SKM-1 (cell line): ENCODE data around the gene ANKDD1B.

Source experiments
- DNase-seq: peaks from one replicate; lab custom pipeline; 2025; ENCODE audit not compliant: unreplicated experiment; lab: John Stamatoyannopoulos, UW

The ANKDD1B gene

GRCh38 chr5:75616371-75616881 is 5.2 kb downstream of the ANKDD1B start:
- DNase-seq, result no peak

DNA sequence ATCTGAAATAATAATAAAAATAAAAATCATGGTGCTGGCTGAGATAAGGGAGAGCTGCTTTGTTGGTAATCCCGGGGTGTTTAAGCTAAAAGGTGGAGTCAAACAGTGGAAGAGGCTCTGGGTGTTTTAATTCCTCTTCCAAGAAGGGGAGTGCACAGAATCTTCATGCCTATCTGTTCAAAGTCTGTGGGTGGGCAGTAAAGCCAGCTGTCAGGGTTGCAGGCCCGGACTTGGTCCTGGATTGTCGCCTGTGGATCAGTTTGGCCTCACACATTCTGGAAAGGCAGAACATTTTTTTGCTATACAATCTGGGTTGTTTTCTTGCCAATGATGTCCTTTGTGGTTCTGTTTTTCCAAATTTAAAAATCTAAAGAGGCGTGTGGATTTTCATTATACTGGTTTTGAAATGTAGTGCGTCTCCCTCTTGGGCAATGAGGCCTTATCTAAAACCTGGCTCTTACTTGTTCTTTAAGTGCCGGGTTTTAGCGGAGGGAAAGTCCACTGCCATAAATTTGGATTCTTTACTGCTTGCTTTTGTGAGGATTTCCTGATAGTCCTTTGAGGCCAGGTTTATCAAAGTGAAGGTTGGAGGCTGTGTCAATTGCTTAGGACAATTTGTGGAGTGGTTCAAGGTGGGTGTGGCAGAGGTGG is 5.8 kb downstream of the ANKDD1B start:
- DNase-seq, result no peak

DNA sequence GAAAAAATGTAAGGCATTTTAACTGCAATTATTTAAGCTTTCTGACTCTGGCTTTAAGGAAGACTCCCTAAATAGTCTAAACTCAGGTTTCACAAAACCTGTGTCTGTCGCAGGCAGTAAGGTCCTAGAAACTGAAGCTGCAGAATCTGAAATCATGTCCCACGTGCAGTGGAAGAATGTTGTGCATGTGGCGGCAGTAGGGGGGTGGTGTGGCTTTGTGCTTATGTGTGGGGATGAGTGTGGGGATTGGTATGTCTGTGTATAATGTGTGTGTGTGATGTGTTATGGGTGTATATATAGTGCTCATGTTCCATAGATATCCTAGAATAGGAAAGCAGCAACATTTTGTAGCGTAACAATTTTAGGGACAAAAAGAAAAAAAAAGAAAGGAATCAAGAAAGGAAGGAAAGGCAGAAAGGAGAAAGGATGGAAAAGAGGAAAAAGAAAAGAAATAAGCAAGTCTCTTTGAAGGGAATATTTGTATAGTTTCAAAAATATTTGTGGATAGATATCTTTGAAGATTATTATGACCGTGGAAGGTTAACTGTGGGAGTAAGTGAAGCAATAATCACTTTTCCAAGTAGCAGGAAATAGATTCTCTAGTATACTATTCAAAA is 6.6 kb downstream of the ANKDD1B start:
- DNase-seq, result no peak

DNA sequence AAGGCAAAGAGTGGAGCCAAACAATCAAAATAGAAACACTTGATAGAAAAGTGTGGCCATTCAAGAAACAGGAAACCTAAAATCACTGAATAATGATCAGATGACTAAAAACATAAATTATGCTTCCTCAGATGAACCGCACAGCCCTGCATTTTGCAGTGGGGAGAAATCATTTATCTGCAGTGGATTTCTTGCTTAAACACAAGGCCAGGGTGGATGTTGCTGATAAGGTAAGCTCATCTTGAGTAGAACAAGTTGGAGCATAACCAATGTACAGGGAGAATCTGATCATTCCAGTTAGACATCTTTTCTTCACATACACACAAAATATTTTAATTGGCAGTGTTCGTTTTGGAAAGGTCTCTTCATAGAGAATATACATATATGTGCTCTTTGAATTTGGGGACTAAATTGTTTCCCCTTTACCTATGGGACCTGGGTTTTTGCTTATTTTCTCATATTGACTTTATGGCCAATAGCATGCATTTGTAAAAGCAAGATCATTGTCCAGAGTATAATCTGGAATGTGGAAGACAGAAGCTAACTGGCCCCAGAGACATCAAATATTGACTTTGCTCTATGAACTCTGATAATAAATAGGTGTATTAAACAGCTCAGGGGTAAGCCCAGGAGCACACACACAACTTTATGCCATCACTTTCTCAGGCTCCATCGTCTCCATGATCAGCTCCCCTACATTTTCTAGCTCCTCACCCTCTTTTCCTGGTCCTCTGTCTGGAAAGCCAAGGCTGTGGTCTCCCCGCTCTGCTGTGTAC is 9.1 kb downstream of the ANKDD1B start:
- DNase-seq, result no peak

GRCh38 chr5:75622564-75622963 is 11.3 kb downstream of the ANKDD1B start:
- DNase-seq, result no peak

GRCh38 chr5:75623846-75624245 is 12.6 kb downstream of the ANKDD1B start:
- no peak for DNase-seq

DNA sequence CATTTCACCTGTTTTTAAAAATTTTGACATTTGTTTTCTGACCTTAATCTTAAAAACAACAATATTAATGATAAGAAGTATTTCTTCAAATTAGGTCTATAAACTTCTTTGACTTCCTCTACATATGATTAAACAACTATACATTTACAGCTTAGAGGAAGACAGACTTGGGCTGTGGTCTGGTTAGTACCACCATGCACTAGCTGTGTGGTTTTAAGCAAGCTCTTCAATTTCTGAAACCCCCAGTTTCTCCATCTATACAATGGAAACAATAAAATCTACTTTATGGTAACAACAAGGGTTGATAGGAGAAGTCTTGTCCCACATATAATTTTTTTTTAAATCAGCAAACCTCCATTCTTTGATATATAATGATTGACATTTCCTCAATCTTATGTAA is 15.7 kb downstream of the ANKDD1B start:
- DNase-seq, result no peak

DNA sequence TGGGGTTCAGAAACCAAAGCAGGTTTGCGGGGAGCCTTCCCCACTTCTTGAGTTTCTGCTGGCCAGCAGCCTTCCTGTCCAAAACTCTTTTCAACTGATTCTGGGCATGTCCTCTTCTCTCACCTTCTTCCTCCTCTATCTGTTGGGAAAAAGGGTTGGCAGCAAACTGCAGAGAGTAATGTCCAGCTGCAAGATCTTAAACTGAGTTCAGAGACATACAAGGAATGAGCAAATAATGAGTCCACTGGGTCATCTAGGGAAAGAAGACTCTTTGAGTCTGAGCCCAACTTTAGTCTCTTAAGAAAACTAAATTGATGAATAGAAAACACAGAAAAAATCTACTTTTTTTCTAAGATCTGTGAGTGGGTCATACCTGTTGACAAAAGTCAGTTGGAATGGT is 16.5 kb downstream of the ANKDD1B start:
- no peak for DNase-seq

GRCh38 chr5:75630875-75631274 is 19.6 kb downstream of the ANKDD1B start:
- DNase-seq, result no peak

GRCh38 chr5:75632321-75632720 is 21.1 kb downstream of the ANKDD1B start:
- DNase-seq, result no peak

- no peak for DNase-seq
Observed at GRCh38 chr5:75637949-75638348, 26.7 kb downstream of the ANKDD1B start.

DNA sequence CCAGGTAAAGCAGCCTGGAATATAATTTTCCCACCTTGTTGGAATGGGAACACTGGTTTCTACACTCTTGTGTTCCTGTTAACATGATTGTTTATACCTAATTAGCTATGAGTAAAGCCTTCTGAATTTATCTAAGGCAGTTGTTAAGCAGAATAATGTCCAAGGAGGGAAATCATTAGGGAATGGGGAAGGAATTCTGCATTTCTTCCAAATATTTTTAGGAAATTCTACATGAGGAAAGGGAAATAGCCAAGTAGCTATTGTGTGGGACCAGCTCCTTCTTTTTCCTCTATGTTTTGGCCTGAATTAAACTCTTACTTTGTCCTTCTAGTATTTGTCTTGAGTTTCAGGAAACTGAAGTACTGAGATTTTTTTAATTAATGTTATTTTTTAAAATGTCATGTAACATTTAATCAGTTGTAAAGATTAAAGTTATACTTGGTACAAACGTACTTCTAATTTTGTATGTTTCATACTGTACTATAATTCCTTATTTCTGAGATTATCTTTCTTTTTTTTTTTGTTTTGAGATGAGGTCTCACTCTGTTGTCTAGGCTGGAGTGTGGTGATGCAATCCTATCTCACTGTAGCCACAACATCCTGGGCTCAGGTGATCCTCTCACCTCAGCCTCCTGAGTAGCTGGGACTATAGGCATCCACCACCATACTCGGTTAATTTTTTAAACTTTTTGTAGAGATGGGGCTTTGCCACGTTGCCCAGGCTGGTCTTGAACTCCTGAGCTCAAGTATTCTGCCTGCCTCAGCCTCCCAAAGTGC is 28.5 kb downstream of the ANKDD1B start:
- DNase-seq, result no peak

DNA sequence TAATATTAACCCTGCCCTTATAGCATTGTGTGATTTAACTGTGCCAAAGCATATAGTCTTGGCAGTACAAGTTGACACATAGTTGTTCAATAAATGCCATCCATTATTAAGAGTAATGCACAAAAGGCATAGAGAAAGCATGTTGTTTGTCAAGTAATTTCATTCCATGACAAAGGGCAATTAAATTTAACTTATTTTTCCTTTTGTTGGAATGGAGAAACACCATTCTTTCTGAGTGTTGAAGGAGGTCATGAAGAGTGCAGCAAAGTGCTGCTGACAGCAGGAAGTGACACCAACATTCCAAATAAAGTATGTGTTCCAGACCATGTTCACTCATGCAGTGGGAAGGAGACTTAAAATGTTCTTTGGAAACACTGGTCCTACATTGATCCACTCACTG is 29.1 kb downstream of the ANKDD1B start:
- no peak for DNase-seq

- no peak for DNase-seq
Observed at GRCh38 chr5:75640826-75641225, 29.6 kb downstream of the ANKDD1B start.

DNA sequence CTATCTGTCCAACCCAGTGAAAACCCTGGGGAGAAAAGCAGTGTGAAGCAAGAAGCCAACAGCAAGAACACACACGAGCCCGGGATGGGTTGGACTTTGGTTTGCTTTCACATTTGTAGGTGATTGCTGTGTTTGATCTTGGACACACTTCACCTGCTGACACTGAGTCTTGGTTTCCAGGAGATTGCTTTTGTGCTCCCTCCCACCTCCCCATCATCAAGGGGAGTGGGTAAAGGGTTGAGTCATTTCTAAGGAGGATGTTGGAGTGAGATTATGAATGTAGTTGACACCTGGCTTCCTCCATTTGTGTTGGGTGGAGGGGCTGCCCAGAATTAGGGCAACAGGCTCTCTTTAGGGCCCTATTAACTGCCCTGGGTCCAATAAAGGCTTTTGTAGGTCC is 37.5 kb downstream of the ANKDD1B start:
- DNase-seq, result no peak

DNA sequence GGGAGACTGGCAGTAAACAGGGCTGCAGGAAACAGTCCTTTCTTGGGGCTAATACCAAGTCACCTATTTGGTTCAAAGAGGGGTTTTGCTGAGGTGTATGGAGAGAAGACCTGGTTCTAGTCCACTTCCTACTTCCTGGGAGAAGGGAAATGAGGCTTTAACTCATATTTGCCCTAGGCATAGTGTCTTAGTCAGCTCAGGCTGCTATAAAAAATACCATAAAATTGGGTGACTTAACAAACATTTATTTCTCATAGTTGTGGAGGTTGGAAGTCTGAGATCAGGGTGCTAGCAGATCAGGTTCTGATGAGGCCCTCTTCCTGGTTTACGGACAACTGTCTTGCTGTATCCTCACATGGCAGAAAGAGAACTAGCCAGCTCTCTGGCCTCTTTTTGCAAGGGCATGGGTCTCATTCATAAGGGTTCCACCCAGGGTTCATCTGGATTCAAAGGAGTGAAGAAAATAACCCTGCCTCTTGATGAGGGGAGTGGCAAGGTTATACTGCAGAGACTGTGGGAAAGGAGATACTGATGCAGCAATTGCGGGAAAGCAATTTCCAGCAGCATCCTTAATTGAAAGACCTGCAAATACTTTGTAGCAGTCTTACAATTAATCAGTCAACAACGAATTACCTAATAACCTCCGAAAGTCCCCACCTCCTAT is 40.5 kb downstream of the ANKDD1B start:
- DNase-seq, result no peak

DNA sequence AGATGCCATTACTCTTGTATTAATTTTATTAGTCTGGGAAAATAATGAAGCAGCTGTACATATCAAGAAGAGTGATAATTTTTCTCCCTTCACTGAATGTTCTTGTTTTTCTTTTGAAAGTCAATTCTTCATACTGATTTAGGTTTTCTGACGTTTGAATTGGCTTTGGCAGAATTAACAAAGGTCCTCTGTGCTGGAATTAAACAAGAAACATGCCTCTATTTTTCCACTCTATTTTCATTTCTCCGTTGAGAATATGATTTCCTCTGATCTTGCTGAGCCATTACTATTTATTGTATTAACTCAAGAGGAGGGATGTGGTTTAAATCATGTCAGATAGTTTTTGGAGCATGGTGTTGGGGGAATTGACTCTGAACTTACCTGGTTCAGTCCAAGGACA is 42.3 kb downstream of the ANKDD1B start:
- no peak for DNase-seq

DNA sequence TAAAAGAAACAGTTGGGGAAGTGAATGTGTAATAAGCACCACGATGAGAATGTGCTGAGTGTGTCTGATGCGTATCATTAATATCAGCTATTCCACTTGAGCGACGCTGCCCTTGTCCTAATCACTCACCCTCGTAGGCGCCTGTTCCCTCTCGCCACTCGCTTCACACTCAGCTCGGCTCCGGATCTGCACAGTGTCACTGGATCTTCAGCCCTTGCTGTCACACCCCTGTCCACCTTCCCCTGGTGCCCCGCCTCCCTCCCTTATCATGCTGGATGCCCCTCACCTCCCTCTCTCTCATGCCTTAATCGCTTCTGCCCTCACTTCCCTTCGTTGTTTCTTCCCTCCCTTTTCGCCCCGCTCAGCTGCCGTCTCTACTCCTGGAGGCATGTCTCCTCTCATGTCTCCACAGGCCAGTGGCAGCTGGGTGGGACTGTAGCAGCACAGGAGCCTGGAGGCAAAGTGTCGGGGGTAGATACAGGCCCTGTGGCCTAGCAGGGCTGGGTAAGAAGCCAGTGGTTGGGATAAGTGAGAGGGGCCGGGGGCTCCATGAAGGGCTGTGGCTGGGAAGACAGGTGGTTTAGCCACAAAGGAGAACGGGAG is 43.5 kb downstream of the ANKDD1B start:
- DNase-seq, result no peak

DNA sequence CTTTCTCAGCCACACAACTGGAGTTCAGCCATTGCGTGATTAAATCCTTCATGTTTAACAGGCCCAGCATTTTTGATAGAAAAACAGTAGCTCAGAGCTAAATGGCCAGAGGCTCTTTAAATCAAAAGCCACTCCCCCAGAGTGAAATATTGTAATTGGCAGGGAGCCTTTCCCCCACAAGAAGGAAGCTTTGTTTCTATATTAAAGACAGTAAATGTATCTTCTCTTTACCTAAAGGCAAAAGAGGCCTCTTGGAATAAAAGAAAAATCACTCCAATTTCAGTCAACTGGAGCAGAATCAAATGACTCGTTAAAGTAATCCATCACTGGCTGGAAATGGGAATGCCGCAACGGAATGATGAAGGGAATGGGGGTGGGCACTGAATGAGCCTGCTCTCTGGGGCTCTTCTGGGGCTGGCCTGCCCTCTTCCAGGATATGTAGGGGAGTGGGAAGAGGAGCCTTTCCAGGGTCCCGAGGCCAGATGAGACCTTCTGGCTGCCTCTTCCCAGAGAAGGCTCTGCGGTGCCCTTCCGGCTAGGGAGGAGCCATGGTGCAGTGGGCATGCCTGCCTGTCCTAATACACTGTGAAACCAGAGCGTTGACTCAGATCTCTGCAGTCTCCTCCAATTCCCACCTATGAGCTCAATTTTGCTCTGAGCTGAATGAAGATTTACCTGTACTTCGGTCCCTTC is 45.2 kb downstream of the ANKDD1B start:
- DNase-seq, result no peak
